A549 treated with DMSO at 1 μM for 4 hours (cell line): ENCODE results near the gene TCF21. TPM values are rescaled to one million over a fixed set of nuclear protein-coding genes. Genes with fewer than 3 reads are reported as not detected.

Experiments used
- total RNA-seq: library from RNA; stranded (reverse); fragments of 200-300 nt; extraction: Qiagen RNA extraction; gene quantifications from 5 replicates; pipeline ENCODE4 v1.2.3, GENCODE V29; 2022; ENCODE audit warnings: low read depth

TCF21 gene
- total RNA-seq, result 0.02 to 0.12 TPM (median 0.05 TPM) in 5 replicates

DNA sequence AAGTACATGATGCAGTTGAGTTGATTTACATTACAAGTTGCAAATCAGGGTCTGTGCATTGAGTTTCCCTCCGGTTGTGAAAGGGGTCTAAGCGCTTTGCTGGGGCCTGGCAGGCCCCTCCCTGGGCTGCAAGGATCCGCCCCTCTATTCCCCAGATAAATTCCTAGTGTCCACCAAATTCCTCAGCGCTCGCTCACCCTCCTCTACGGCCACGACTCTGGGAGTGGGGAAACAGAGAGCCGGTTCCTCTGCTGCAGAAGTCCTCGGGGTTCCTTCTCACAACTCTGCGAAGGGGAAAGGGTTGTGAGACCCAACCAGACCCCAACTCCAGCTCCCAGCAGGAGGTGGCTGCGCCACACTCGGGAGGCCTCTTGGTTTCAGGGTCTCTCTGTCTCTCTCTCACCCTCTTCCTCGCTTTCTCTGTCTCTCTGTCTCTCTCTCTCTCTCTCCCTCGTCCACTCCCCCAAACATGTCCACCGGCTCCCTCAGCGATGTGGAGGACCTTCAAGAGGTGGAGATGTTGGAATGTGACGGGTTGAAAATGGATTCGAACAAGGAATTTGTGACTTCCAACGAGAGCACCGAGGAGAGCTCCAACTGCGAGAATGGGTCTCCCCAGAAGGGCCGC lies at the start of gene TCF21:
TSS of gene TCF21 (plus strand) at position 185 of the 628 bp plus-strand sequence. CDS start at position 470, 285 bp downstream.

Other genes with a start within 250 kb of the TCF21 start
- gene TBPL1, start 64.1 kb downstream of the TCF21 start, total RNA-seq, result 19.6 to 33.1 TPM (median 29.4 TPM) in 5 replicates
- gene SLC2A12, start 163.5 kb downstream of the TCF21 start, total RNA-seq, result 0.38 to 0.70 TPM (median 0.42 TPM) in 5 replicates